ENCODE measurements around the gene EEF1G.
"Not testable (repeated sequence)": the region's sequence is repeated elsewhere in the genome, so short reads cannot be mapped to it uniquely, and the experiment has no call there.

EEF1G gene, protein sequence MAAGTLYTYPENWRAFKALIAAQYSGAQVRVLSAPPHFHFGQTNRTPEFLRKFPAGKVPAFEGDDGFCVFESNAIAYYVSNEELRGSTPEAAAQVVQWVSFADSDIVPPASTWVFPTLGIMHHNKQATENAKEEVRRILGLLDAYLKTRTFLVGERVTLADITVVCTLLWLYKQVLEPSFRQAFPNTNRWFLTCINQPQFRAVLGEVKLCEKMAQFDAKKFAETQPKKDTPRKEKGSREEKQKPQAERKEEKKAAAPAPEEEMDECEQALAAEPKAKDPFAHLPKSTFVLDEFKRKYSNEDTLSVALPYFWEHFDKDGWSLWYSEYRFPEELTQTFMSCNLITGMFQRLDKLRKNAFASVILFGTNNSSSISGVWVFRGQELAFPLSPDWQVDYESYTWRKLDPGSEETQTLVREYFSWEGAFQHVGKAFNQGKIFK

DNA sequence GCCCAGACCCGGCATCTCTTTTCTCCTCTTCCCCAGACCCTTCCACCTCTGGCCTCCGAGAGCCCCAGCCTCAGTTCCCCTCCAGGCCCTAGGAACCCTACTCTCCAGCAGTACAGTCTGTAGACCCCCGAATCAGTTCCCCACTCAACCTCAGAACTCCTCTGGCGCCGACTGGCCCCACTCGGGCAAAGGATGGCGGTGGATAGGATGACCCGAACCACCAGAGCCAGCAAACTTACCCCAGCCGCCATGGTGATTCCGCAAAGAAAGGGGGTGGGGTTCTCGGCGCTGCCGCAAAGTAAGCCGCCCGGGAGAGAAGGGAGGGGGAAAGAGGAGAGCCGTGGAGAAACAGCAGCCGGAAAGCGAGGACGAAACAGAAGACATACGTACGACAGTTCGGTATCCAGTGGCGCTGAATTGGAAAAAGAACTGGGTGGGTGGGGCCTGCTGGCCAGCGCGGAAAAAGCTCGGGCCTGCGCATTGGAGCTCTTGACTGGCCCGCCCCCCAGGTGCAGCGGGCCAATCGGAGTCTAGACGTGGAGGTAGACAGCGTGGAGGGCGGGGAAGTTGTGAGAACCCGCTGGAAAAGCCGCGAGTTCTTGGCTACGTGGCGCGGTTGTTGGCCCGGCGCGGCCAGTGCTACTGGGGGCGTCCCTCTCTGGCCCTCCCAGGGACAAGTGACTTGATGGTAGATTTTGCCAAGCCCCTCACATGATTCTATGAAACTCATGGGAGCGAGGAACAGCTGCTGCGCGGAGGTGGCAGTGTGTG lies at the start of gene EEF1G:
TSS of gene EEF1G (minus strand) at position 300 of the 771 bp plus-strand sequence. CDS start at position 251, 49 bp downstream.
- peak; percentile 100 for DNase-seq

DNA sequence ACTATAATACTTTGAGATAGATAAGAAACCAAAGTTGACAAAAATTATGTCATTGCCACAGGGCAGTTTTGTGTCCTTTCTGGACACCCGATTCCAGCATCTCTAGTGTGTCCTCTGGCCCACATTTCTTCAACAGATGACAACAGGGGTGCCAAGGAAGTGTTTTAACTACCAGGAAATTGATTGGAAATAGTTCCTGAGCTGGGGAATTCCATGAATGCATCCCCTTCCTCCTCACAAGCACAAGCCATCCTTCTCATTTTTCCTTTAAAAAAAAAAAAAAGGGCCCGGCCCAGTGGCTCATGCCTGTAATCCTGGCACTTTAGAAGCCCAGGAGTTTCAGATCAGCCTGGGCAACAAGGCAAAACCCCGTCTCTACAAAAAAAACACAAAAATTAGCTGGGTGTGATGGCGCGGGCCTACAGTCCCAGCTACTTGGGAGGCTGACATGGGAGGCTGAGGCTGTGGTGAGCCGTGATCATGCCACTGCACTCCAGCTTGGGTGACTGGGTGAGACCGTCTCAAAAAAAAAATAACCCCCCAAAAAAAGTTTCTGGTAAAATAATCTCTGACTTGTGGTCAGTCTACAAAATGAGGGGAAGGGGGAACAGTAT lies 48.9 kb upstream of the EEF1G start:
- no peak for DNase-seq

DNA sequence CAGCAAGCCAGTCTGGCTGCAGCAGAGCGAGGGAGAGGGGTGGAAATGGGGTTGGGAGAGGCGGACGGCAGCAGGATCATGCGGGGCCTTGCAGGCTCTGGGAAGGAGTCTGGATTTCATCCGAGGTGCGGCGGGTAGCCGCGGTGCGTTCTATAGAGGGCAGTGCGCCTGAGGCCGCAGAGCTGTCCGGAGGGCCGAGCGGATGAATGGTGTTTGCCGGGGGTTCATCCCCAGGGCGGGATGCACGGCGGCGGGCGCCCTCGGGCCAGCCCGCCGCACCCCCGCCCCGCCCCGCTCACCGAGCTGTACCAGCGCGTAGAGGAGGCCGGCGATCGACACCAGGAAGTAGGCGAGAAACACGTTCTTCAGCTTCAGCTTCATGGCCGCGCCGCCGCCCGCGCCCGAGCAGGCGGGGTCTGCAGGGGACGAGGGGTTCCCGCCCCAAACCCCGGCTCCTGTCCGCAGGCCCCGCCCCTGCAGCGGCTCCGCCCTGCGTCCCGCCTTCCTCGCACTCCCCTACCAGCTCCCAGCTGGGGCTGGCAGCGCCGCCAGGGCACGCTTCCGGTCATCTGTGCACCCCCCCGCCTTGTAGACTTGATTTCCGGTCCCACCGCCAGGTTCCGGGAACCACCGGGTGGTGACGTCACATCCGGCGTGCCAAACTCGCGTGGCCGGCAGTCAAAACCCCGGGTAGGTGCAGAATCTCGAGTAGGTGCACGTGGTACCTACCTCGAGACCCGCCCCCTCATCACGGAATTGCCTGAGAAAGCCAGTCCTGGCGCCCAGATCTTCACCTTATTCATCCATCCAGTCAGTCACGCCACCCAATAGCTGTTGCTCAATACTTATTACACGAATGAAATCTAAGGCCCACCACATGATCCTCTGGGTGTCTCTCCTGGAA lies 48.1 kb upstream of the EEF1G start, which contains the start of gene B3GAT3:
TSS of gene B3GAT3 (minus strand) at position 420 of the 904 bp plus-strand sequence. CDS start at position 381, 39 bp downstream.
- DNase-seq = peak; percentile 99

DNA sequence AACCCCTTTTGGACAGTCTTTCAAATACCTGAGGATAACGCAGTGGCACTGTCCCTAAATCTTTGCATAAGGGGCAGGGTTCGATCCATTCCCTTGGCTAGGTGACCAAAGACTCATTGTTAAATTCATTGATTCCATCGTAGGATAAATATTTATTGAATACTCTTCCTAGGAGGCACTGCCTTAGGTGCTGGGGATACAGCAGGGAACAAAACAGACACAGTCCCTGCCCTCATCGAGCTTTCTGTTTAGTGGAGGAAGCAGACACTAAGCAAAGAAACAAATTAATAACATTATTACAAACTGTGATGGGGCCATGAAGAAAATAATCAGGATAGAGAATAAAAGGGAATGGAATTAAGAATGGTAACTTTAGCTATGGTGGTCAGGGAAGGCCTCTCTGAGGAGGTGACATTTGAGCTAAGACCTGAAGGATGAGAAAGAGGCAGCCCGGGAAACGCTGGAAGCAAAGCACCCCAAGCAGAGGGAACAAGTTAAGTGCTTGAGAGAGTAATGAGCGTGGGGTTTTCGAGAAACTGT lies 47.4 kb upstream of the EEF1G start:
- no peak for DNase-seq

DNA sequence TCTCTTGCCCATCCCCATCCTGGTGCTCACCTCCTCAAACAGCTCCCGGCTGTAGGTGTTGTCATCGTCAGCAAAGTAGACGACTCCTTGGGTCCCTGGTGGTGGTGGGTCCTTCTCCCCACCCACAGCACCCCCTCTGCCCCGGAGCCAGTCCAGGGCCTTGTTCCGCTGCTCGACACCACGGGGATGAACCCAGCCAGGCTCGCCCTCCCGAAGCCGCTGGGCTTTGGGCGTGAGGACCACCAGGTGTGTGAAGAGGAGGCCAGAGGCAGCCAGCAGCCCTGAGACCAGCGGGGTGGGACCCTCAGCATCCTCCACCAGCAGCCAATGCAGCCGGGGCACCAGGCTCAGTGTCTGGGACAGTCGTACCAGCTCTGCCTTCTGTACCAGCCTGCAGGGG lies 43.3 kb upstream of the EEF1G start:
- DNase-seq = not testable (repeated sequence)

DNA sequence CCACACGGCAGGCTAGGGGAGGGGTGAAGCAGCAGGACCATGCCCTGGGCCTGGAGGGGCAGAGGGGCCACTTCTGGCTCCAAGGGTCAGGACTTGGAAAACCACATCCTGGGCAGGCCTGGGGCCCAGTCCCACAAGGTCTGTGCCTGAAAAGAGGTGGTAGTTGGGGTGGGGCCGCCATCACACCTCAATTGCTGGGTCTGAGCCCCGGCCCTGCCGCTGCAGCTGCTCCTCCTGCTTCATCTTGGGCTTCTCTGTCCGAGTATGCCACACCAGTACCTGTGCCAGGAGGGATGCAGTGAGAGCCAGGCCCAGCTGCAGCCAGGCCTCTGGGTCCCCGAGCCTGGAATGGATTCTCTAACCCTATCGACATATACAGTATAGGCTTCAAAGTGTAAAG lies 41.8 kb upstream of the EEF1G start:
- DNase-seq = no peak

DNA sequence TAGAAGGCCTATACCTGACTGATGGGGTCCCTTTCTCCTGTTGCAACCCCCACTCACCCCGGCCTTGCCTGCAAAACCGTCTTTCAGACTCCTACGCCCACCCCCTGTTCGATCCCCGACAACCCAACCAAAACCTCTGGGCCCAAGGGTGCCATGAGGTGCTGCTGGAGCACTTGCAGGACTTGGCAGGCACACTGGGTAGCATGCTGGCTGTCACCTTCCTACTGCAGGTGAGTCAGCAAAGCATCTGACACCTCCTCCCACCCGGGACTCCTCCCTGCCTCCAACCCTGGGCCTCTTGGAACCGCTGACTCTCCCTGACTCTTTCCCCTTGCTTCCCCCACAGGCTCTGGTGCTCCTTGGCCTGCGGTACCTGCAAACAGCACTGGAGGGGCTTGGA lies 40.6 kb upstream of the EEF1G start:
- DNase-seq = no peak

DNA sequence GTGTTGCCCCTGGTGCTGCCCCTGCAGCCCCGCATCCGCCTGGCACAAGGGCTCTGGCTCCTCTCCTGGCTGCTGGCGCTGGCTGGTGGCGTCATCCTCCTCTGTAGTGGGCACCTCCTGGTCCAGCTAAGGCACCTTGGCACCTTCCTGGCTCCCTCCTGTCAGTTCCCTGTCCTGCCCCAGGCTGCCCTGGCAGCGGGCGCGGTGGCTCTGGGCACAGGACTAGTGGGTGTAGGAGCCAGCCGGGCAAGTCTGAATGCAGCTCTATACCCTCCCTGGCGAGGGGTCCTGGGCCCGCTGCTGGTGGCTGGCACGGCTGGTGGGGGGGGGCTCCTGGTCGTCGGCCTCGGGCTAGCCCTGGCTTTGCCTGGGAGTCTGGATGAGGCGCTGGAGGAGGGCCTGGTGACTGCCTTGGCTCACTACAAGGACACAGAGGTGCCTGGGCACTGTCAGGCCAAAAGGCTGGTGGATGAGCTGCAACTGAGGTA lies 39.6 kb upstream of the EEF1G start:
- no peak for DNase-seq

DNA sequence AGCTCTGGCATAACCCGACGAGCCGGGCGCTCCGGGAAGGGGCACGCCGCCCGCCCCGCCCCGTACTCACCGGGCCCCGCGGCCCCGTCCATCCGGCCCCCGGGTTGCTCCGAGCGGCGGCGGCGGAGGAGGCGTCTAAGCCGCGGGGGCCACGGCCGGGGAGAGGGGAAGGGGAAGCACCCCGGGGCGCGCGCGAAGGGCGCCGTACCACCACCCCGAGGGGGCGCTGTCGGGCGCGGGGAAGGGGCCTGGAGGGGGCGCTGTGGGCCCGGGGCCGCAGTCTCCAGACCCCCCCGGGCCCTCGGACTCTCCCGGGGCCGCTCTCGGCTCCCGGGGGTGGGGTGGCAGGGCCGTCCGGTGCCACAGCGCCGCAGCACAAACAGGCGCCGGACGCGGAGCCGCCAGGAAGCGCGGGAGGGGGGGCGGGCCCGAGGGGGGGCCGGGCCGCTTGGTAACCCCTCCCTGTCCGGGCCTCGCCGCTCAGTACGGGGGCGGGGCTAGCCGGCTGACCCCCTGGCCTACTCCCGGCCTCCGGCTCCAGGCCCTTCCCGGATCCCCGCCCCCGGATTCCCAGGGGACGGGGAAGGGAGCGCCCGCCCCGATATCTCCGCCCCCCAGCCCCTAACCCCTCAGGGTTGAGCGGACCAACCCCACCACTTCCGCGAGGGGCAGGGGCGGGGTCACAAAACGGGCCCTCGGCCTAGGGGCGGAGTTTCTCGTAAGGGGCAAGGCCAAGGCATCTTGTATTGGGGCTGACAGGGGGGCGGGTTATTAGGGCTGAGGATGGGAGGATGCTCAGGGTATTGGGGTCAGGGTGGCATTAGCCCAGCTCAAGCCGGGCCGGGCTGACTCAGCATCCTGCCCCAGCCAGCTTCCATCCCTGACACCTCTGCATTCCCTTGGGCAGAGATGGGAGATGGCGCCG lies 38.9 kb upstream of the EEF1G start, which contains the start of the genes EML3 and ROM1:
TSS of gene EML3 (minus strand) at position 410 of the 925 bp plus-strand sequence. CDS start at position 92, 318 bp downstream.
TSS of gene ROM1 (plus strand) at position 892 of the 925 bp plus-strand sequence. CDS start at position 917, 25 bp downstream.
- peak; percentile 72 for DNase-seq

DNA sequence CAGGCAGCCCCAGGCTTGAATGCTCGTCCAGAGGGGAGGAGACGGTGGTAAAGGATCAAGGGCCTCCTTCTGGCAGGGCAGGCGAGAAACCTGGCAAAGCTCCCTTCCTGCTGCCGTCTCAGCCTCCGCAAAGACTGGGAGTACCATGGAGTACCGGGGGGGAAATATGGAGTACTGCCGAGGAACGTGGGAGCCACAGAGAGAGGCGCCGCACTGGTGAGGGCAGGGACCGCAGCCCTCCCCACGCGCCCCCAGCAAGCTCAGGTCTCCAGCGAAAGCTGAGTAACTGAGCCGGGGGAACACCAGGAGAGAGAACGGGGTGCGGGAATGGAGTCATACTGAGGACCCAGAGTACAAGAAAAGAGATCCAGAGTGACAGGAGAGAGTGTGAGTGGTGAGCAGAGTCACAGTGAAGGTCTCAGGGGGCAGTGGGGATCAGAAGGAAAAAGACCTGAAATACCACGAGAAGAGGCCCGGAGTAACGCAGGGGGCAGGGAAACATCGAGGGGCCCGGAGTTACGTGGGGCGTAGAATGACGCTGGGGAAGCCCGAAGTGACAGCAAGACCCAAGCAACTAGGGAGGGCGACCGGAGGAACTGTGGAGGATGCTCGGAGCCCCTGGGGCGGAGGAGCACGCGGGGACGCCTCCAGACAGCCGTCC lies 38.1 kb upstream of the EEF1G start:
- peak; percentile 44 for DNase-seq

DNA sequence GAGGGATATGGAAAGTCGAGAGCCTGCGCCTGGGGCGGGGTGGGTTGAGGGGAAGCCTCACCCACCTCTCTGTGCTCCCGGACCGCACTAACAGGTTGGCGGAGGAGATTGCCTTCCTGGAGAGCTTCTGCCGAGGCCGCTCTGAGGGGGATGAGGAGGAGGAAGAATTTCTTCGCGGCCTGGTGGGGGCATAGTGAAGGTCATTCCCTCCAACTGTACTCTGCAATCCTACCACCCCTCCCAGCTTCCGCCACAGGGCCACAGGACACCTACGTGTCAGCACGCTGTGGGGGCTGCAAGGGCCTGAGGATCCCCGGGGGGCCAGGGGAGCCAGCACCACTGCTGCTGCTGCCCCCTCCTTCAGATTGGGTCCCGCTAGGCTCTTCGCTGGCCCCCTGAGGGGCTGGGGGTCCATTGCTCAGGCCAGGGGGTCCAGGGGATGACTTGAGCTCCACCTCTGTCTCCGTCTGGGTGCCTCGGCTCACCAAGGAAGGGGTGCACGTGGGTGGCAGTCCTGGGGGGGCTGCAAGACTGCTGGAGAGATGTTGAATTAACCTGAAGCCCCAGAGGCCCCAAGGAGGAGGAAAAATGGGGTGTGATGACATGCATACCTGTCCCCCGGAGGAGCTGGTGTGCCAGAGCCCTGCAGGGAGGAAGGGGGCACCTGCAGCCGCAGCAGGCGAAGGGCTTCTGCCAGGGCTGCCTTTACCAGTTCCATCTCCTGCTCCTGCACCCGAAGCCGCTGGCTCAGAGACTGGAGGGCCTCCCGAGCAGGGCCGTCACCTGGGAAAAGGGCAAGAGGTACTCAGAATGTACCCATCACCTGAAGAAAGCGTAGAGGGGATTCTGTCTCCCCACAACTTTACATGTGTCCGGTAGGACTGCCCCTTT lies 37.4 kb upstream of the EEF1G start:
- DNase-seq = no peak

DNA sequence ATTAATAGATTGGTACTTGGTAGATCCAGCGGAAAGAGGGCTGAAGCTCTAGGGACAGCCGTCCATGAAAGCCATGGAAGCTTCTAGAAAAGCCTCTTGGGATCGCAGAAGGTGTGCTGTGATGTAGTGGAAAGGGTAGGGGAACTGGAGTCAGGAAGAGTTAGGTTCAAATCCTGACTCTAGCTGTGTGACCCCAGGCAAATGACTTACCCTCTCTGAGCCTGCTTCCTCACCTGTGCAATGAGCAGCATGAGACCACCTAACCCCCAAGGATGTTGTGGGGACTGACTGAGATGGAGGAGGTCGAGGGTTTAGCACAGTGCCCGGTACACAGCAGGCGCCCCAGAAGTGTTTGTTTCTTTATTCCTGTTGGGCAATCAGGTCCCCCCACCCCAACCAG lies 36.7 kb upstream of the EEF1G start:
- no peak for DNase-seq

DNA sequence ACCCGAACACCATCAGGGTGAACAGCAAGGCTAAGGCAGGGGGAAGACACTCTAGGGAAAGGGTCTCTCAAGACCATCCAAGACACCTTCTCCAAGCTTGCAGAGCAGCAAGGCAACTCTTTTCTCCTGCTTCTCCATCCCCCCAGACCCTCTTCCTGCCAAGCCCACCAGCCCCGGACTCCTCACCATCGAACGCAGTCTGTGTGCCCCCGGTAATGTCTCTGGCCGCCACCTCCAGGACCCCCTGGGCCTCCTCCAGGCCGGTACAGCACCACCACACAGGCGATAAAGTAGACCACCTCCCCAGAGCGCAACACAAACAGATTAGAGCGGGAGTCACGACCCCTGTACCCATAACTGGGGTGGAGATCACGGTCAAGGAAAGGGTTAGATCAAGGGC lies 35.1 kb upstream of the EEF1G start:
- no peak for DNase-seq

DNA sequence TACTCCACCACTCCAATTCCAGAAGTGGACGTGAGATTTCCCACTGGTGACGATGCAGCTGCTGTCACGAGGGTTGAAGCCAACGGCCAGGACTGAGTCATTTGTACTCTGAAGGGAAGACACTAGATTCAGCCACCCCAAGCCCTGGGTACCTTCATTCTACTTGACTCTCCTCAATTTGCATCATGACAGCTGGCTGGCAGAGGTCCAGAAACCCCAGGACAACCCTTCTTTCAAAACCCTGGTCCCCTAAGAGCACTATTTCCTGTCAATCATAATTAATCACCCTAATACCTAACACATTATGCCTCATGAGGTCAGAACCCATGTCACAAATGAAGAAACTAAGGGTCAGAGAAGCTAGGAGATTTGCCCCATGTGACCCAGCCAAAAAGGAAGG lies 34.0 kb upstream of the EEF1G start:
- DNase-seq = peak; percentile 69

DNA sequence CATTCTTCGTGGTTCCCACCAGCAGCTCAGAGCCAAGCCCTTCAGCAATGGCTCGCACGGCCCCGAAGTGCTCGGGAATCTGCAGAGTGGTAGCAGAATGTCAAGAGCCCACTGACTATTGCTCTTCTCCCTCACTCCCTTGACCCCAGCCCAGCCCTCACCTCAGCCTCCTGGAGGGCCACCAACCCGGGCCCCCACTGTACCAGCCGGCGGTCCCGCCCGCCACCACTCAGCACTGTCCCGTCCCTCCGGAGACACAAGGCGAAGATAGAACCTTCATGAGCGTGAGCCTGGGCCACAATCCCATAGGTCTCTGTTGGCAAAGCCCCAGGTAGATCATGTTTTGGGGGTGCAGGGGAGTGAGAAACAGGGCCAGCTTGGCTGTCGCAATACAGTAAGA lies 32.2 kb upstream of the EEF1G start:
- no peak for DNase-seq

DNA sequence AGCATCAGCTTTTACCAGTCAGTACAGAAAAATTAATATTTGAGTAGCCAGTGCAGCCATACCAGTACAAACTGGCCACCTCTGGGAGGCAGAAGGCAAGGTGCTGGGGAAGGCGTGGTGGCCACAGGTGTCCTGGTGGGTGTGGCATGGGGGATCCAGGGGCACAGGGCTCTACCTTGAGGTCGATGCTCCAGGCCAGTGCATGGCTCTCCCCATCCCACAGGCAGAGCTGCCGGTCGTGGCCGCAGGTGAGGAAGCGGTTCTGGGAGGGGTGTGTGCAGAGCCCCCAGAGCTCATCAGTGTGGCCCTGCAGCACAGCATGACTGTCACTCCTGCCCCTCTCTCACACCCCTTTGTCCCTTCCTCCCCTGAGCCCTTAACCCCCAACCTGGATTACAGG lies 31.8 kb upstream of the EEF1G start:
- no peak for DNase-seq

DNA sequence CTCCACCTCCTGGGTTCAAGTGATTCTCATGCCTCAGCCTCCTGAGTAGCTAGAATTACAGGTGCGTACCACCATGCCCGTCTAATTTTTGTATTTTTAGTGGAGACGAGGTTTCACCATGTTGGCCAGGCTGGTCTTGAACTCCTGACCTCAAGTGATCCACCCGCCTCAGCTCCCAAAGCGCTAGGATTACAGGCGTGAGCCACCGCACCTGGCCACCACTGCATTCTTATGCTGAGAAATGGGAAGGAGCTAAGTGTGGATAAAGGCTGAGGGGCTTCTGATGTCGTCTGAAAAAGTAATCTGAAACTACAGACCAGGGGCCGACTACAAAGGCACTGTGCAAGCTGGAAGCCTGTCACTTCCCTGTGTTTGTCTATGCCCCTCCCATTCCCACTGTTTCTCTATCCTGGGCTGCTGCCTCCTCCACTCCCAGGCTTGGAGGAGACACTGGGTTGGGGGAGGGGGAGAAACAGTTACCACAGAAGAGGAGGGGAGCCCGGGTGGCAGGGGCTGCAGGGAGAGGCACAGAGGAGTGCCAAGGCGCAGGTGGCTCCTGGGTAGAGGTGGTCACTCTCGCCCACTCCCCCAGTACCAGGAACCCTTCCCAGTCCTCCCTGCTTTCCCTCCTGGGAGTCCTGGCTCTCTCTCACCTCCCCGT lies 30.9 kb upstream of the EEF1G start:
- no peak for DNase-seq

DNA sequence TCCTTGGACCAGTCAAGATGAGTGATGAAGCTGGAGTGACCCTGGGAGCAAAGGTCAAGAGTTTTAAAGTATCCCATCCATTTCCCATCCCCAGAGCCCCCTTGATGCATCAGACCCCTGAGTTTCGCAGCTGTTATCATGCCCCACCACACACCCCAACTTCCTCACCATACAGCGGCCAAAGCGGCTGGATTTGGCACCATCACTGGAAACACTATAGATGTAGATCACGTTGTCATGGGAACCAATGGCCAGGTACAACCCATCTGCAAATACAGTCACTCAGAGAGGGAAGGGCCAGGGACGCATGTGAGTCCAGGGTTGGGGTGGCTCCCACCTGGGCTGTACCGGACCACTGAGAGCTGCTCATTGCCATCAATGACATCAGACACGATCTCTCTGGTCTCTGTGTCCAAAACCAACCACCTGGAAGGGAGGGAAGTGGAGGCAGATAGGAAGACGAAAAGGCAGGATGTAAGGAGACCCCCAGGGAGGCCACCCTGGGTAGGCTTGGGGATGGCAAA lies 30.1 kb upstream of the EEF1G start:
- DNase-seq = no peak

Data from inflammatory macrophage treated with lipopolysaccharide for 4 hours (primary cell).